Endodermal cell (in vitro differentiated cells): ENCODE measurements around the gene STARD8. TPM values are rescaled to one million over a fixed set of nuclear protein-coding genes. Genes with fewer than 3 reads are reported as not detected.
A peak's percentile ranks its signal among the peaks of the same experiment; 100 is the strongest.

ENCODE experiments used
- DNase-seq: peaks from one replicate; pipeline ENCODE4 v3.0.0-alpha.2; 2017
- H3K27ac ChIP-seq: 2 replicates; pipeline ENCODE4 v1.5.1; 2013; ENCODE audit warnings: mild to moderate bottlenecking, low read depth, low read length, moderate library complexity
- H3K27me3 ChIP-seq: 2 replicates; pipeline ENCODE4 v1.6.1; 2013; ENCODE audit warnings: mild to moderate bottlenecking, low read length, moderate library complexity; ENCODE audit not compliant: insufficient read depth, control insufficient read depth, poor library complexity, severe bottlenecking
- H3K36me3 ChIP-seq: 2 replicates; pipeline ENCODE4 v1.7.0; 2013; ENCODE audit warnings: mild to moderate bottlenecking, low read length, moderate library complexity; ENCODE audit not compliant: control insufficient read depth, insufficient read depth
- H3K4me1 ChIP-seq: one replicate; pipeline ENCODE4 v1.7.0; 2013; ENCODE audit warnings: low read length; ENCODE audit not compliant: control insufficient read depth, insufficient read depth
- H3K4me3 ChIP-seq: 2 replicates; pipeline ENCODE4 v1.5.1; 2013; ENCODE audit warnings: mild to moderate bottlenecking, low read length, moderate library complexity
- H3K9ac ChIP-seq: 2 replicates; pipeline ENCODE4 v1.6.1; 2013; ENCODE audit warnings: mild to moderate bottlenecking, low read length, moderate library complexity; ENCODE audit not compliant: poor library complexity, severe bottlenecking; ENCODE audit errors: extremely low read depth
- H3K9me3 ChIP-seq: 2 replicates; pipeline ENCODE4 v1.6.1; 2013; ENCODE audit warnings: mild to moderate bottlenecking, low read length, moderate library complexity; ENCODE audit not compliant: control insufficient read depth
- H3K27ac Mint-ChIP-seq: 2 replicates; pipeline ENCODE4 v1.8.0; 2020; ENCODE audit warnings: mixed read lengths
- H3K27me3 Mint-ChIP-seq: 2 replicates; pipeline ENCODE4 v1.8.0; 2021; ENCODE audit warnings: mild to moderate bottlenecking, mixed read lengths; ENCODE audit not compliant: insufficient read depth
- H3K36me3 Mint-ChIP-seq: 2 replicates; pipeline ENCODE4 v1.8.0; 2020; ENCODE audit warnings: low read depth, mixed read lengths
- H3K4me1 Mint-ChIP-seq: 2 replicates; pipeline ENCODE4 v1.8.0; 2020; ENCODE audit warnings: mixed read lengths
- H3K4me3 Mint-ChIP-seq: 2 replicates; pipeline ENCODE4 v1.8.0; 2020; ENCODE audit warnings: mild to moderate bottlenecking, moderate library complexity, mixed read lengths
- H3K9me3 Mint-ChIP-seq: 2 replicates; pipeline ENCODE4 v1.8.0; 2020; ENCODE audit warnings: mild to moderate bottlenecking, mixed read lengths
- WGBS, 2 experiments: methylation state at CpG; one replicate each; pipeline versions ENCODE4 v1.1.5 to v1.1.7; 2013; ENCODE audit warnings: missing lambda C conversion rate in 2 of 2, mixed read lengths in 1 of 2; ENCODE audit not compliant: insufficient coverage in 1 of 2, insufficient read length in 1 of 2; 5-methylcytosine and 5-hydroxymethylcytosine counted together
- total RNA-seq, 2 donors: library from RNA; stranded (reverse); fragmentation: NEBNext Ultra II Directional in 1 of 2; extraction: Animal tissue kit (Norgen Biotek cat#: 25700) in 1 of 2; gene quantifications; 2 replicates in 1 of 2; 3 replicates in 1 of 2; pipeline ENCODE4 v1.2.1, GENCODE V29; 2021
- TF ChIP-seq, protein P1 (sequence below): fragments of 200-600 bp; sonication (generic); conservative IDR thresholded peaks from 2 replicates; pipeline ENCODE4 v1.5.0; 2021; ENCODE audit warnings: antibody characterized with exemption, mild to moderate bottlenecking

STARD8 gene
- total RNA-seq, 2 donors from 2014 or later = 1.5 to 1.8 TPM

DNA sequence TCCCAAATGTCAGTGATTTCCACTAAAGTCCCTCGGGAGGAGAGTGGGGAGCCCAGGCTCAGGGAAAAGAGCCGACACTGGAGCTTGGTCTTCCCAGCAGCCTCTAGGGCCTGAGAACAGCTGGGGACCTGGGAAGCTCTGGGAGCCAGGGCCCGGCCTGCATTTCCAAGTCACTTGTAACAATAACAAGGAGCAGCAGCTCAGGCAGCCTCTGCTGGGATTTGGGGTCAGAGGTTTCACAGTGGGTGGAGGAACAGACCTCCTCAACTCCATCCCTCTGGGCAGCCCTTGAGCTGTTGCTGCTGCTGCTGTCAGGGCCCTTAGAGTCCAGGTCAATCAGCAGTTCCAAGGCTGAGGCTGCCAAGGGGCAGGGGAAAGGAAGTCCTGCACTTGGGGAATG is 11.1 kb downstream of the STARD8 start:
- Mint-ChIP-seq H3K27me3 (no peaks in the 10 kb centered on the region), H3K4me3 (no peak overlapping the region), H3K36me3 (no peaks in the 10 kb centered on the region), H3K4me1 (no peaks in the 10 kb centered on the region), H3K9me3 (peaks cover 72% of the 10 kb centered on the region), H3K27ac (no peak overlapping the region)
- no peak for DNase-seq
- Histone ChIP-seq H3K9ac (no peak overlapping the region), H3K27ac (no peak overlapping the region), H3K9me3 (no peaks in the 10 kb centered on the region), H3K36me3 (no peaks in the 10 kb centered on the region), H3K4me1 (no peaks in the 10 kb centered on the region), H3K27me3 (no peaks in the 10 kb centered on the region), H3K4me3 (no peak overlapping the region)
- 64% methylated on average over 3 of the region's 3 CpGs; no CpG with 5 or more reads in 1 of the 2 experiments for WGBS, 2 experiments
- TF ChIP-seq, protein P1, sequence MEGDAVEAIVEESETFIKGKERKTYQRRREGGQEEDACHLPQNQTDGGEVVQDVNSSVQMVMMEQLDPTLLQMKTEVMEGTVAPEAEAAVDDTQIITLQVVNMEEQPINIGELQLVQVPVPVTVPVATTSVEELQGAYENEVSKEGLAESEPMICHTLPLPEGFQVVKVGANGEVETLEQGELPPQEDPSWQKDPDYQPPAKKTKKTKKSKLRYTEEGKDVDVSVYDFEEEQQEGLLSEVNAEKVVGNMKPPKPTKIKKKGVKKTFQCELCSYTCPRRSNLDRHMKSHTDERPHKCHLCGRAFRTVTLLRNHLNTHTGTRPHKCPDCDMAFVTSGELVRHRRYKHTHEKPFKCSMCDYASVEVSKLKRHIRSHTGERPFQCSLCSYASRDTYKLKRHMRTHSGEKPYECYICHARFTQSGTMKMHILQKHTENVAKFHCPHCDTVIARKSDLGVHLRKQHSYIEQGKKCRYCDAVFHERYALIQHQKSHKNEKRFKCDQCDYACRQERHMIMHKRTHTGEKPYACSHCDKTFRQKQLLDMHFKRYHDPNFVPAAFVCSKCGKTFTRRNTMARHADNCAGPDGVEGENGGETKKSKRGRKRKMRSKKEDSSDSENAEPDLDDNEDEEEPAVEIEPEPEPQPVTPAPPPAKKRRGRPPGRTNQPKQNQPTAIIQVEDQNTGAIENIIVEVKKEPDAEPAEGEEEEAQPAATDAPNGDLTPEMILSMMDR = no peak

DNA sequence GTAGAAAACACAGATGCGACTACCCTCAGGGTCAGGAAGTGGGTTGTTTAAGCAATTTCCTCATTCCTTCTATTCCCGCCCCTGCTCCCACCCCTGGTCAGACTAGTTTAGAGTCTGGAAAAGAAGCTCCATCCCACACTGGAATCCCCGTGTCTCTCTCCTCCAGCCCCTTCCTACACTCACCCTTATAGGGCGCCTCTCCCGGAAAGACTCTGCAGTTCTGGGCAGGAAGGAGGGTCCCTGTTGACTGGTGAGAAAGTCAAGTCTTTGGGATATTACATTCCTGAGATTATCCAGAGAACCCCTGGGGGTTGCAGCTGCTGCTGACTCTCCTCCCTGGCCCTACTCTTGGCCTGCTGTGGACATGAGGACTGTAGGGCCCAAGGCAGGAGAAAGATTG is 11.9 kb downstream of the STARD8 start:
- no peaks in the 10 kb centered on the region for H3K9me3 ChIP-seq
- Mint-ChIP-seq H3K4me1 (no peaks in the 10 kb centered on the region), H3K4me3 (no peak overlapping the region), H3K36me3 (no peaks in the 10 kb centered on the region), H3K9me3 (peaks cover 71% of the 10 kb centered on the region), H3K27ac (peak overlapping the region; percentile 29), H3K27me3 (no peaks in the 10 kb centered on the region)
- WGBS, 2 experiments = 77 to 100% methylated on average over 1 to 3 of the region's 5 CpGs
- TF ChIP-seq, protein P1 = no peak
- H3K4me3 ChIP-seq = no peak overlapping the region
- H3K27ac ChIP-seq = no peak overlapping the region
- H3K4me1 ChIP-seq = no peaks in the 10 kb centered on the region
- H3K36me3 ChIP-seq = no peaks in the 10 kb centered on the region
- H3K27me3 ChIP-seq = no peaks in the 10 kb centered on the region
- DNase-seq = peak; percentile 70
- H3K9ac ChIP-seq = no peak overlapping the region

DNA sequence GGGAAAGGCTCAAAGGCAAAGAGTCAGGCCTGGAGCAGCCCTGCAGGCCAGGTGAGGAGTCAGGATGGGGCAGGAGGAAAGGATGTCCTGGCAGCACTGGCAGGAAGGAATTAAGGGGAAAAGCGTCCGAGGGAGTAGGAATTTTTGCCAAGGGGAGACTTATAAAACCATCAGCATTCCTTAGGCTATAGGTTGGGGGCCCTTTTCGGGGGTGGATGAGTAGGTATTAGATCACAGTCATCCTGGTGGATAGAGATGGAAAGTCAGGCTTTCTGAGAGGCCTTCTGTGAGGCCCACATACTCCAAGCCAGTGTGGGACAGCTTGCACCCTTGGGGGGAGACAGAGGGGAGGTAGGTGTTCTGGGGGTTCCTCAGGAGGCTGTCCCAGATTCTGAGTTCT is 12.3 kb downstream of the STARD8 start:
- Histone ChIP-seq H3K9ac (no peak overlapping the region), H3K27ac (no peak overlapping the region), H3K4me3 (no peak overlapping the region), H3K36me3 (no peaks in the 10 kb centered on the region), H3K27me3 (no peaks in the 10 kb centered on the region), H3K4me1 (no peaks in the 10 kb centered on the region), H3K9me3 (no peaks in the 10 kb centered on the region)
- no peak overlapping the region for H3K4me3 Mint-ChIP-seq
- peaks cover 73% of the 10 kb centered on the region for H3K9me3 Mint-ChIP-seq
- no peak for DNase-seq
- TF ChIP-seq, protein P1 = no peak
- peak overlapping the region; percentile 29 for H3K27ac Mint-ChIP-seq
- 95% methylated on average over 3 of the region's 3 CpGs; no CpG with 5 or more reads in 1 of the 2 experiments for WGBS, 2 experiments
- H3K4me1 Mint-ChIP-seq = no peaks in the 10 kb centered on the region
- H3K27me3 Mint-ChIP-seq = no peaks in the 10 kb centered on the region
- H3K36me3 Mint-ChIP-seq = no peaks in the 10 kb centered on the region
